GM10266 (cell line): Measurements from ENCODE around the gene CTRB1.
A peak's percentile ranks its signal among the peaks of the same experiment; 100 is the strongest.

ENCODE experiments used
- DNase-seq: peaks from one replicate; pipeline ENCODE4 v3.0.0; 2012; ENCODE audit errors: extremely low spot score
- TF ChIP-seq, protein P1 (sequence below): IDR thresholded peaks from 2 replicates; pipeline ENCODE4 v1.5.1; 2012; ENCODE audit warnings: mild to moderate bottlenecking, low read depth; ENCODE audit not compliant: control insufficient read depth, insufficient read depth; ENCODE audit errors: missing control alignments

The CTRB1 gene

DNA sequence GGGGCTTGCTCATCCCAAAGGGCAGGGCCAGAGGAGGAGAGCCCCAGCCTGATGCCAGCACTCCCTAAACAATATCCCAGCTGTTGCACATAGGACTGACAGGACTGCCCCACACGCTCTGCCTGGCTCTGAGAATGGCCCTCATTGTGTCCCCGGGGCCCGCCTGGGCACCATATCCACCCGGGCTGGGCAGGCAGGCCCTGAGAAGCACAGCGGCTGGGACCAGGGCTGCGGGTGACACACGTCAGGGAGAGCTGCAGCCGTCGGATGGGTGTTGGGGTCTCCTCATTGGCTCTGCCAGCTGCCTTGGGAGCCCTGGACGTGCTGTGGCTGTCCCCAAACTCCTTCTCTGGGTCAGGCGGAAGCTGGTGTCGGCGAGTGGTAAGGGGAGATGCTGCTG is 28.5 kb downstream of the CTRB1 start:
- TF ChIP-seq, protein P1, sequence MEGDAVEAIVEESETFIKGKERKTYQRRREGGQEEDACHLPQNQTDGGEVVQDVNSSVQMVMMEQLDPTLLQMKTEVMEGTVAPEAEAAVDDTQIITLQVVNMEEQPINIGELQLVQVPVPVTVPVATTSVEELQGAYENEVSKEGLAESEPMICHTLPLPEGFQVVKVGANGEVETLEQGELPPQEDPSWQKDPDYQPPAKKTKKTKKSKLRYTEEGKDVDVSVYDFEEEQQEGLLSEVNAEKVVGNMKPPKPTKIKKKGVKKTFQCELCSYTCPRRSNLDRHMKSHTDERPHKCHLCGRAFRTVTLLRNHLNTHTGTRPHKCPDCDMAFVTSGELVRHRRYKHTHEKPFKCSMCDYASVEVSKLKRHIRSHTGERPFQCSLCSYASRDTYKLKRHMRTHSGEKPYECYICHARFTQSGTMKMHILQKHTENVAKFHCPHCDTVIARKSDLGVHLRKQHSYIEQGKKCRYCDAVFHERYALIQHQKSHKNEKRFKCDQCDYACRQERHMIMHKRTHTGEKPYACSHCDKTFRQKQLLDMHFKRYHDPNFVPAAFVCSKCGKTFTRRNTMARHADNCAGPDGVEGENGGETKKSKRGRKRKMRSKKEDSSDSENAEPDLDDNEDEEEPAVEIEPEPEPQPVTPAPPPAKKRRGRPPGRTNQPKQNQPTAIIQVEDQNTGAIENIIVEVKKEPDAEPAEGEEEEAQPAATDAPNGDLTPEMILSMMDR: no peak
- DNase-seq: no peak

DNA sequence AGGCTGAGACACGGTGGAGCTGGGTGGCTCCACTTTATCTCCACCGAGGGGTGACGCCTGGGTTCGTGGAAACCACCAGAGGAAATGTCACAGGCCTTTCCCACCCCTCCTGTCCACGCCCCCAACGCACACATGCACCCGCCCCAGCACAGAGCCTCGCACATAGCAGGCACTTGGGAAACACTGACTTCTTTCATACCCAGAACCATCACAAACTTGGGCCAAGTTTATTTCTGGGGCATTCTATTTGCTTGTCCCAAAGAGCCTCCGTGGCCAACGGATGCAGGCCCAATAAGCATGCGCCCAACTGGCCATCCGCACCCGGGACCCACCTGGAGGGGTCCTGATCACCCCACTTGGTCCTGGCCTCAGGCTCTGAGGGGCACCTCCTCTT is 29.4 kb downstream of the CTRB1 start:
- TF ChIP-seq, protein P1: no peak
- DNase-seq: no peak

DNA sequence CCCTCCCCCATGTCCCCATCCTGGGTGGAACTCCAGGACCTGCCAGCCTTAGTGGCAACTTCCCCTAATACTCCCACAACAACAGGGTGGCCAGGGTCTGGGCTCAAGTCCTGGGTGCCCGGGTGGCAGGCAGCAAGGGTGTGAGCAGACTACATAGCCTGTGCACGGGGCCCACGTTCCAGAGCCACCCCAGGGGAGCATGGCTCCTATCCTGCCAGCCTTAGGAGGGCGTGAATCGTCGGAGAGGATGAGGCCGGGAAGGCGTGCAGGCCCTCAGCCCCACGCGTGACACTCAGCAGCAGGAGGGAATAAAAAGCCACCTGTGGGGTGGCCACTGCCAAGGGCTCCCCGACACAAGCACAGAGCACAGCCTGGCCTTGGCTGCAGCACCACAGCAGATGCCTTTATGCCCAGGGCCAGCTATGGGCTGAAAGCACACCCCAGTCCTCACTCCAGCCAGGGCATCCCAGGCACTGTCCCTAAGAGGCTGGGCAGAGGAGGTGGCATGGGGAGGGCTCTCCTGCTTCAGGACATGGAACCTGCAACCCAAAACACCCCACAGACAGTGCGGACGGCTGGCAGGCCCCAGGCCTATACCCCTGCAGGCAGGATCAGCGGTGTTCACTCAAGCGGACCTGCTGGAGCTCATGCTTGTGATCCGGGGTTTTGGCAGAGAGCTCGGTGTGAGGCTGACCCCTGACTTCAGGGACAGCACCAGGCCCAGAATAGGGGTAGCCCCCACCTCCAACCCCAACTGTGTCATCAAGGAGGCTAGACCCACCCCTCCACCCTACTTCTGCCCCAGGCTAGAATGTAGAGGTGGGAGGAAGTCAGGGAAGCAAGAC is 30.0 kb downstream of the CTRB1 start:
- DNase-seq: no peak
- TF ChIP-seq, protein P1: no peak

DNA sequence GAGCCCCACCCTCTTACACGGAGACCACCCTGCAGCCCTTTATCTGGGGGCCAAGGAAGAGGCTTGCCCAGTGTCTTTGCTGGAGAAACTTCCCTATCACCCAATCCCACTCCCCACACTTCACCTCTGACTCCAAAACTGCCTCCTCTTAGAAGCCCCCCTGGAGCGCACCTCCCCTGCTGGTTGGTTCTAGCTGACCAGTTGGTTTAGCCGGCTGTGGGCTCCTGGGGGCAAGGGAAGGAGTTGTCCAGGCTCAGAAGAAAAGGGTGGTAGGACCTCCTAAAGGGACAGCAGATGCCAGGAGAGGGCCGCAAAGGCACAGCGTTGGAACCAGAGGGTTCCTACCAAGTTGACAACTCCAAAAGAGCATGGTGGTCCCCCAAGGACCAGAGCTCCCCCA is 30.7 kb downstream of the CTRB1 start:
- DNase-seq: no peak
- TF ChIP-seq, protein P1: no peak

DNA sequence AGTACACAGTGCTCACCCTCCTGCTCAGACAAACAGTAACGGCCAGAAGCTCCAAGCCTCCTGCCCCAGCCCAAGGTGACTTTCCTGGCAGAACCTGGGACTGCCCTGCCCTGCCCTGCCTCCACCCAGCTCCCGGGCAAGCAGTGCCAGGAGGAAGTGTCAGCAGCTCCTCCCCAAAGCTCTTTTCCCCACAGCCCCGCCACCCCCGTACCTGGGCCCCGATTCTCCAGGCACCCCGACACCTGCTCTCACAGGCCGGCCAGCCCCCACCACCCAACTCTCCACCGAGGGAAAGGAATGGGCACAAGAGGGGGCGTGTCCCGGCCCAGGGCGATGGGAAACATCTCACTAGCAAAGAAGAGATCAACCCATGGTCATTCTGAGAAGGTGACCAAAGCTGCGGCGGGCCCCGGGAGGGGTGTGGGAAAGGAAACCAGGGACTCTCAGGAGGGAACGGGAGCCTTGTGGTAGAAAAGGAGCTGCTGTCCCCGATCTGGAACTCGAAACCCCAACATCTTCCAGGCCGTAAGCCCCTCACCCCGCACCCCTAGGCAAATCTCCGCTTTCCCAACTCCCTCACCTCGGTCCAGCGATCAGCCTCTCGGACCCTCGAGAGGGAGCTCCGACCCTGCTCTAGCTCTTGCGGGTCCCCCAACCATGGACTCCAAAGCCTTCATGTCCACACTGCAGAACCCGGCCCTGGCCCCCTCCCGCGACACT is 31.5 kb downstream of the CTRB1 start:
- TF ChIP-seq, protein P1: no peak
- DNase-seq: no peak

DNA sequence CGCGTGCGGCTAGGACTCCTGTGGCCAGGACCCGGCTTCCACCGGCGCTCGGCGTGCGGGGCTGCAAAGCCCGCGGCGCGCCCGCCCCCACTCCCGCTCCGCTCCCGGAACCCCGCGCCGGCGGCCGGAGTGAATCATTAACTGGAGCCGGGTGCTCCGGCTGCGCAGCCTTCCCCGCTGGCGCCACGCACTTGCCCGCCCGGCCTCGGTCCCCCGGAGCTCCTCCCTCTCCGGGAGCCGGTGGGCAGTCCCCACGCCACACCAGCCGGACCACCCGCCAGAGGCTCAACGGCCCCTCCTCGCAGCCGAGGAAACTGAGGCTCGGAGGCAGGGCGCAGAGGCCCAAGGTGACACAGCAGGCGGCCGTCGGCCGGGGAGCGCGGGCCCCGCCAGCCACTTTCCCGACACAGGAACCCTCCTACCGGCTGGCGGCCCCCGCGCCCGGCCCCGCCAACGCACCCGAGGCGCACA is 32.1 kb downstream of the CTRB1 start:
- DNase-seq: peak; percentile 75
- TF ChIP-seq, protein P1: no peak

DNA sequence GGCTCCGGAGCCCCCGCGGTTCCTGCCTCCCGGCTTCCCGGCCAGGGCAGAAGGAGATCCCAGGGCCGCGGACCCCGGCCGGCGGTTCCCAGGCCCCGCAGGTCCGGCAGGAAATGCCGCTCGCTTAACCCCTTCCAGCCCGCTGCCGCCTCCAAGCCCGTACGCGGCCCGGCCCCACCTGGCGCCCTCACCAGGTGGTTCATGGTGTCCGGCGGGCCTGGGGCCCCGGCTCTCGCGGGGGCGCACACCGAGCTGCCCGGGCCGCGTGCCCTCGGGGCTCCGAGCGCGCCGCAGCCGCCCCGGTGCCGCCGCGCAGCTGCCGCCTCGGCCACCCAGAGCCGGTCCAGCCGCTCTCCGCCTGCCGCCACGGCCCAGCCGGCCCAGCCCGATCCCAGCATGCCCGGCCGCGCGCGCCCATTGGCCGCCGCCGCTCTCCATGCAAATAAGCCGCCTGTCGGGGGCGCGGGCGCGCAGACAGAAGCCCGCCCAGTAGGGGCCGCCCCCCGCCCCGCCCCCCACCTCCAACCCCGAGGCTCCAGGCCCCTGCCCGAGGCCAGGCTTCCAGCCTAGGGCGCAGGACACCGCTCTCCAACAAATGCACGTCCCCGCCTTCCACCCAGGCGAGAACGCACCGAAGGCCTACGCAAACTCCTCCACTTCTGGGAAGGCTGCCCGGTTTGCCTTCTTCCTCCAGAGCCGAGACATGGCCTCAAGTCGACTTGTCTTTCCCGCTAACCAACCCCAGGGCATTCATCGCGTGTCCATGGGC is 32.7 kb downstream of the CTRB1 start, which contains the start of gene BCAR1:
Gene BCAR1, minus strand, starts transcription at position 345 of the 769 bp plus-strand sequence. Its CDS starts 142 bp downstream, at position 203.
- DNase-seq: peak; percentile 96

More for the DNA sequence above, 32.7 kb downstream of the CTRB1 start, which contains the start of gene BCAR1:
- TF ChIP-seq, protein P1: peak; percentile 18
